Breast epithelium (tissue), 4 donors: ENCODE measurements around the gene NCKAP5L. TPM values are rescaled to one million over a fixed set of nuclear protein-coding genes. Genes with fewer than 3 reads are reported as not detected.
A peak's percentile ranks its signal among the peaks of the same experiment; 100 is the strongest.

Source experiments
- DNase-seq, 2 donors: peaks; one replicate each; pipeline ENCODE4 v3.0.0-alpha.2; 2019; ENCODE audit warnings: low spot score in 2 of 2
- H3K27ac ChIP-seq, 2 donors: fragments of 200-600 bp; sonication (generic) in 1 of 2; one replicate each; pipeline ENCODE4 v1.5.1; 2016 to 2019; ENCODE audit warnings: mild to moderate bottlenecking in 1 of 2
- H3K27me3 ChIP-seq, 2 donors: fragments of 200-600 bp; sonication (generic) in 1 of 2; one replicate each; pipeline versions ENCODE4 v1.5.1 to v1.6.0; 2017 to 2019; ENCODE audit warnings: control low read depth in 1 of 2, mild to moderate bottlenecking in 1 of 2
- H3K36me3 ChIP-seq: fragments of 200-600 bp; one replicate; pipeline ENCODE4 v1.5.1; 2019
- H3K4me1 ChIP-seq, 2 donors: fragments of 200-600 bp; sonication (generic); one replicate each; pipeline ENCODE4 v1.5.1; 2016 to 2019; ENCODE audit warnings: control low read depth in 1 of 2
- H3K4me3 ChIP-seq, 3 donors: fragments of 200-600 bp; sonication (generic); 1 replicate in 2 of 3; 2 replicates in 1 of 3; pipeline ENCODE4 v1.5.1; 2016 to 2019; ENCODE audit warnings: mild to moderate bottlenecking in 3 of 3, moderate library complexity in 2 of 3
- H3K9me3 ChIP-seq, 2 donors: fragments of 200-600 bp; sonication (generic) in 1 of 2; one replicate each; pipeline ENCODE4 v1.5.1; 2016 to 2019; ENCODE audit warnings: control low read depth in 1 of 2
- CTCF ChIP-seq, 3 donors: fragments of 450-650 bp; IDR thresholded peaks; one replicate each; pipeline ENCODE4 v1.5.1; 2016 to 2017; ENCODE audit warnings: antibody characterized with exemption in 3 of 3, mild to moderate bottlenecking in 3 of 3, moderate library complexity in 3 of 3
- POLR2A ChIP-seq: fragments of 450-650 bp; IDR thresholded peaks from one replicate; pipeline ENCODE4 v1.6.1; 2016; ENCODE audit warnings: antibody characterized with exemption, mild to moderate bottlenecking, moderate library complexity
- POLR2AphosphoS5 ChIP-seq, 3 donors: sonication (generic); formaldehyde crosslinking; IDR thresholded peaks; one replicate each; pipeline ENCODE4 v1.6.1; 2017; ENCODE audit warnings: antibody characterized with exemption in 3 of 3
- intact Hi-C: fragments of 100-400 bp; cut with DNase I; formaldehyde crosslinking; loops from one replicate; pipeline ENCODE4 v1.15.1; 2023; ENCODE audit warnings: low total_unique reads
- total RNA-seq, 3 donors: library from RNA; depleted of rRNA; stranded (reverse); fragments of >200 nt; gene quantifications; one replicate each; pipeline ENCODE4 v1.1.0, GENCODE V29; 2016

NCKAP5L gene
- total RNA-seq, 3 donors from 2014 or later: 11.4 to 15.8 (median 12.1) TPM

- no peaks in the 10 kb centered on the region for H3K27me3 ChIP-seq
- no peak for TF ChIP-seq POLR2AphosphoS5 (IDR thresholded peaks at IDR 0.05)
- TF ChIP-seq POLR2A: no peak
- no peaks in the 10 kb centered on the region for H3K9me3 ChIP-seq
- no peaks in the 10 kb centered on the region for H3K36me3 ChIP-seq
- H3K4me1 ChIP-seq: peaks cover 6 to 26% of the 10 kb centered on the region in 2 donors
- no peak overlapping the region for H3K27ac ChIP-seq
- H3K4me3 ChIP-seq: no peak overlapping the region
- DNase-seq: no peak
- intact Hi-C loops: no loop called here
Measured at GRCh38 chr12:49871263-49871561, 43.0 kb upstream of the NCKAP5L start.

- Histone ChIP-seq H3K9me3 (no peaks in the 10 kb centered on the region), H3K36me3 (no peaks in the 10 kb centered on the region), H3K27ac (peak overlapping the region in 1 of 2 donors; percentile 88), H3K4me3 (no peak overlapping the region), H3K27me3 (no peaks in the 10 kb centered on the region), H3K4me1 (peaks cover 6 to 26% of the 10 kb centered on the region in 2 donors)
- TF ChIP-seq CTCF (IDR thresholded peaks at IDR 0.05) (no peak), POLR2A (no peak), POLR2AphosphoS5 (IDR thresholded peaks at IDR 0.05) (no peak)
- intact Hi-C loops: no loop called here
- peak in 1 of 2 donors; percentile 12 for DNase-seq
Measured at GRCh38 chr12:49870501-49871262, 42.5 kb upstream of the NCKAP5L start.

DNA sequence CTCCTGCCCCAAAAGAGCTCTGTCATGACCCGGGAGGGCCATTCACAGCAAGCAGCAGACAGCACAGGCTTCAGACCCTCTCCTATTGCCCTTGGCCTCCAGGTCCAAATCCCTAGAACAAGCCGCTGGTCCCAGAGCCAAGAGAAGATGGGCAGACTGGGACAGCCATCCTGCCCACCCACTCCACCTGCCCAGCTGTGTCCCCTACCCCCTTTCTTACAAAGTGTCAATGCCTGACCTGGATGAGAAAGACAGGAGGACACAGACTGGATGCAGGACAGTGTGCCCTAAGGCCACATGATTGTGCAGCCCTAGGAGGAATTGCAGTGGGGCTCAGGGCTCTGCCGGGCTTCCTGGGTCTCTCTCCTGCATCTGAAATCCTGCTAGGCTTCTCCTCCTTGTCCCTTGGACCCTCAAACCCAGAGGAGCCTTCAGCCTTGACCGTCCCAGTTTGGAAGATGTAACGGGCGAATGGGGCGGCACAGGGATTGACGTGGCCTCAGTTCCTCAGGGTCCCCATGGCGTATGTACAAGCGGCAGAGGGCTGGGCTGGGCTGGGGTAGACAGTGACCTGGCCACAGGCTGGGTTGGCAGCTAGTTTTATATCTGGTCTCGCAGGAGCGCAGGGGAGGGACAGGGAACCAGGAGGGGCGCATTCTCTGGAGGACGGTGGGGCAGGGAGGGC, 41.7 kb upstream of the NCKAP5L start:
- intact Hi-C loops: no loop called here

DNA sequence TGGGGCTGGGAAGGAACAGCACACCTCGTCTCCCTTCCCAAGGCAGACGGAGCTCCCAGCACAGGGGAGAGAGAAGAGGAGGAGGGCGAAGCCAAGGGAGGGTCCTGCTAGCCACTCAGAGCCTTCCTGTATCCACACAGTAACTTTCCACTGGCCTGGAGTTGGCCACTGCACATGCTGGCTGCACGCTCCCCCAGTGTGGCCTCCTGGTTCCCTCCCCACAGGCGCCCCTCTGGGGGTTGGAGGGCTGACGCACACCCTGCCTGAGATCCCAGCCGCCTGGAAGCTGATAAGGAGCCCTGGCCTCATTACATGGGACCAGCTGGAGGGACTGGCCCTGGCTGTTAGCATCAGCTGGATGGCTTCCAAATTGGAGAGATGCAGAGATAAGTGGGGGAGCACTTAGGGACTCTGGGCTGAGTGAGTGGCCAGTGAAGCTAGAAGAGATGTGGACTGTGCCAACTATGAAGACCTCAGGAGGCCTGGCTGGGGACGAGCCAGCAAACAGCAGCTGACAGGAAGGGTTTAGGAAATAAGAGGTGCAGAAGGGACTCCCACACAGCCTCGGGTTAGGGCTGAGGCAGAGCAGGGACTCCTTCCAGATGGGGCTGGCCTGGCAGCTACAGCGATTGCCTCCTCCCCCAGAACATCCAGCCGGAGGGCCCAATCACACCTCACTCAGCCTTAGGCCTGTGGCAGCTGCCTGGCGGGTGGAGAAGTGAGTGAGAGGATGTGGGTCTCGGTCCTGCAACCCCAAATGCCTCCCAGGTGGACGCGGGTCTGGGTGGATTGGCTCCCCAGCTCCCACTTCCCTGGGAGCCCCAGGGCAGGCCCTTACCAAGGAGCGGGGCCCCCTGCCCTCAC, 41.0 kb upstream of the NCKAP5L start:
- H3K9me3 ChIP-seq: no peaks in the 10 kb centered on the region
- peaks cover 6 to 26% of the 10 kb centered on the region in 2 donors for H3K4me1 ChIP-seq
- peak; percentile 57 to 84 for DNase-seq
- peak overlapping the region; percentile 67 to 88 for H3K27ac ChIP-seq
- no peak overlapping the region for H3K4me3 ChIP-seq
- TF ChIP-seq POLR2AphosphoS5 (IDR thresholded peaks at IDR 0.05) (peak in 1 of 3 donors; percentile 64), CTCF (IDR thresholded peaks at IDR 0.05) (no peak)
- no peaks in the 10 kb centered on the region for H3K36me3 ChIP-seq
- intact Hi-C loops: loop anchor here (1.0 kb wide), 1 partner anchor 22 kb away; no protein-coding TSS in a partner anchor
- H3K27me3 ChIP-seq: no peaks in the 10 kb centered on the region

More for the DNA sequence above, 41.7 kb upstream of the NCKAP5L start:
- Histone ChIP-seq H3K36me3 (no peaks in the 10 kb centered on the region), H3K27me3 (no peaks in the 10 kb centered on the region), H3K27ac (peak overlapping the region; percentile 67 to 88), H3K4me3 (no peak overlapping the region), H3K4me1 (peaks cover 6 to 26% of the 10 kb centered on the region in 2 donors), H3K9me3 (no peaks in the 10 kb centered on the region)
- DNase-seq: peak in 1 of 2 donors; percentile 15
- TF ChIP-seq POLR2AphosphoS5 (IDR thresholded peaks at IDR 0.05) (no peak), POLR2A (no peak), CTCF (IDR thresholded peaks at IDR 0.05) (no peak)

GRCh38 chr12:49868449-49868848, 40.2 kb upstream of the NCKAP5L start:
- H3K27ac ChIP-seq: peak overlapping the region; percentile 67 to 88
- no peak for DNase-seq
- no peaks in the 10 kb centered on the region for H3K9me3 ChIP-seq
- no peaks in the 10 kb centered on the region for H3K27me3 ChIP-seq
- H3K4me3 ChIP-seq: no peak overlapping the region
- H3K36me3 ChIP-seq: no peaks in the 10 kb centered on the region
- TF ChIP-seq CTCF (IDR thresholded peaks at IDR 0.05): no peak
- TF ChIP-seq POLR2AphosphoS5 (IDR thresholded peaks at IDR 0.05): no peak
- intact Hi-C loops: loop anchor here (1.0 kb wide), 1 partner anchor 23 kb away; no protein-coding TSS in a partner anchor
- H3K4me1 ChIP-seq: peaks cover 6 to 26% of the 10 kb centered on the region in 2 donors
